NT2/D1 (cell line): ENCODE measurements around the gene MSGN1.

Source experiments
- DNase-seq: peaks from one replicate; pipeline ENCODE4 v3.0.0-alpha.2; 2011; ENCODE audit warnings: low read depth, low spot score
- H3K27me3 ChIP-seq: 2 replicates; pipeline ENCODE4 v1.6.0; 2011; ENCODE audit warnings: mild to moderate bottlenecking; ENCODE audit not compliant: insufficient read length, insufficient read depth
- H3K36me3 ChIP-seq: 2 replicates; pipeline ENCODE4 v1.6.1; 2011; ENCODE audit warnings: mild to moderate bottlenecking, low read length, mixed read lengths; ENCODE audit not compliant: insufficient read depth, insufficient read length
- H3K4me1 ChIP-seq: 2 replicates; pipeline ENCODE4 v1.5.1; 2011; ENCODE audit not compliant: insufficient read depth, insufficient read length
- H3K4me3 ChIP-seq: 2 replicates; pipeline ENCODE4 v1.5.1; 2011; ENCODE audit warnings: low read depth; ENCODE audit not compliant: insufficient read length
- H3K9ac ChIP-seq: 2 replicates; pipeline ENCODE4 v1.6.0; 2011; ENCODE audit warnings: low read depth; ENCODE audit not compliant: insufficient read length
- H3K9me3 ChIP-seq: 2 replicates; pipeline ENCODE4 v1.5.1; 2011; ENCODE audit warnings: mild to moderate bottlenecking, low read length; ENCODE audit not compliant: insufficient read depth
- SUZ12 ChIP-seq: IDR thresholded peaks from 2 replicates; pipeline ENCODE4 v1.6.1; 2011; ENCODE audit not compliant: insufficient read length, insufficient read depth; ENCODE audit errors: extremely low read depth
- YY1 ChIP-seq: IDR thresholded peaks from 2 replicates; pipeline ENCODE4 v1.6.1; 2011; ENCODE audit not compliant: insufficient read length, insufficient read depth
- ZNF274 ChIP-seq: IDR thresholded peaks from 2 replicates; pipeline ENCODE4 v1.6.1; 2011; ENCODE audit warnings: mild to moderate bottlenecking, low read depth, low read length

Gene MSGN1

GRCh38 chr2:17795309-17795708 is 21.0 kb upstream of the MSGN1 start:
- Histone ChIP-seq H3K4me1 (no peaks in the 10 kb centered on the region), H3K27me3 (no peaks in the 10 kb centered on the region), H3K36me3 (no peaks in the 10 kb centered on the region), H3K4me3 (no peak overlapping the region), H3K9ac (no peak overlapping the region), H3K9me3 (no peaks in the 10 kb centered on the region)
- no peak for TF ChIP-seq ZNF274
- TF ChIP-seq YY1: no peak
- TF ChIP-seq SUZ12: no peak
- no peak for DNase-seq

GRCh38 chr2:17798338-17798737 is 17.9 kb upstream of the MSGN1 start:
- no peaks in the 10 kb centered on the region for H3K4me1 ChIP-seq
- no peak for TF ChIP-seq ZNF274
- no peak for TF ChIP-seq SUZ12
- TF ChIP-seq YY1: no peak
- DNase-seq: no peak
- no peak overlapping the region for H3K4me3 ChIP-seq
- H3K27me3 ChIP-seq: no peaks in the 10 kb centered on the region
- H3K9me3 ChIP-seq: no peaks in the 10 kb centered on the region
- no peaks in the 10 kb centered on the region for H3K36me3 ChIP-seq
- no peak overlapping the region for H3K9ac ChIP-seq

GRCh38 chr2:17799301-17800120 is 16.7 kb upstream of the MSGN1 start:
- no peak for DNase-seq
- Histone ChIP-seq H3K4me3 (no peak overlapping the region), H3K27me3 (no peaks in the 10 kb centered on the region), H3K9ac (no peak overlapping the region), H3K9me3 (no peaks in the 10 kb centered on the region), H3K4me1 (no peaks in the 10 kb centered on the region), H3K36me3 (no peaks in the 10 kb centered on the region)
- TF ChIP-seq YY1: no peak
- no peak for TF ChIP-seq ZNF274
- no peak for TF ChIP-seq SUZ12

- Histone ChIP-seq H3K27me3 (no peaks in the 10 kb centered on the region), H3K4me3 (no peak overlapping the region), H3K9ac (no peak overlapping the region), H3K36me3 (no peaks in the 10 kb centered on the region), H3K9me3 (no peaks in the 10 kb centered on the region), H3K4me1 (no peaks in the 10 kb centered on the region)
- no peak for DNase-seq
- TF ChIP-seq ZNF274: no peak
- TF ChIP-seq YY1: no peak
- no peak for TF ChIP-seq SUZ12
These were observed 16.0 kb upstream of the MSGN1 start for GRCh38 chr2:17800219-17800618.

- Histone ChIP-seq H3K4me1 (no peaks in the 10 kb centered on the region), H3K36me3 (no peaks in the 10 kb centered on the region), H3K27me3 (no peaks in the 10 kb centered on the region), H3K9me3 (no peaks in the 10 kb centered on the region), H3K9ac (no peak overlapping the region), H3K4me3 (no peak overlapping the region)
- DNase-seq: no peak
- no peak for TF ChIP-seq SUZ12
- TF ChIP-seq YY1: no peak
- TF ChIP-seq ZNF274: no peak
These were observed 15.4 kb upstream of the MSGN1 start for GRCh38 chr2:17800693-17801458.

GRCh38 chr2:17803497-17803896 is 12.8 kb upstream of the MSGN1 start:
- no peak for DNase-seq
- H3K9me3 ChIP-seq: no peaks in the 10 kb centered on the region
- no peaks in the 10 kb centered on the region for H3K27me3 ChIP-seq
- H3K4me1 ChIP-seq: no peaks in the 10 kb centered on the region
- no peak overlapping the region for H3K9ac ChIP-seq
- TF ChIP-seq SUZ12 (no peak), YY1 (no peak), ZNF274 (no peak)
- H3K4me3 ChIP-seq: no peak overlapping the region
- H3K36me3 ChIP-seq: no peaks in the 10 kb centered on the region

- DNase-seq: no peak
- Histone ChIP-seq H3K4me3 (no peak overlapping the region), H3K36me3 (no peaks in the 10 kb centered on the region), H3K27me3 (no peaks in the 10 kb centered on the region), H3K9ac (no peak overlapping the region), H3K9me3 (no peaks in the 10 kb centered on the region), H3K4me1 (no peaks in the 10 kb centered on the region)
- TF ChIP-seq YY1 (no peak), ZNF274 (no peak), SUZ12 (no peak)
These were observed 11.9 kb upstream of the MSGN1 start for GRCh38 chr2:17804358-17804757.
